Measurements from ENCODE around the gene DDIT3. TPM values are rescaled to one million over a fixed set of nuclear protein-coding genes. Genes with fewer than 3 reads are reported as not detected.

Gene DDIT3
- total and polyA plus RNA-seq, 2 donors (not counting 1 experiment from before 2014, with no cell fraction given): 35.6 to 159 TPM

GRCh38 chr12:57523706-57524614 lies 3.6 kb upstream of the DDIT3 start:
- peaks cover 27% of the 10 kb centered on the region for H4K20me1 ChIP-seq (ENCODE audit: control insufficient read depth, insufficient read depth, low read length, poor library complexity, severe bottlenecking)
- H2AFZ ChIP-seq (ENCODE audit: insufficient read depth, low read depth, low read length, poor library complexity, severe bottlenecking): no peak overlapping the region
- Mint-ChIP-seq H3K9me3 (ENCODE audit: insufficient read depth) (no peaks in the 10 kb centered on the region), H3K4me1 (peaks cover 50% of the 10 kb centered on the region), H3K4me3 (peak overlapping the region; percentile 92), H3K27ac (peak overlapping the region; percentile 95), H3K27me3 (no peaks in the 10 kb centered on the region)
- ChIA-PET POLR2A (interaction anchor here (0.6 to 2.4 kb wide), 9 partner anchors 8 to 1303 kb away, joined by 3 to 13 read pairs (median 3); partner anchors contain the start of genes DCTN2 and RNF41), CTCF (interaction anchor here (0.7 to 1.6 kb wide), 9 partner anchors 13 to 233 kb away, joined by 3 to 5 read pairs (median 3); partner anchors contain the start of gene GLI1)
- peaks cover 22% of the 10 kb centered on the region for H3K79me2 ChIP-seq (ENCODE audit: control insufficient read depth, insufficient read depth, low read length)
- peaks cover 2 to 34% of the 10 kb centered on the region in 2 experiments for H3K36me3 ChIP-seq (replicated peaks in 1 of 2; ENCODE audit: control extremely low read depth in 1 of 2, control insufficient read depth in 1 of 2, extremely low read depth in 1 of 2, insufficient read depth in 2 of 2, low read length in 1 of 2)
- DNase-seq: peak; percentile 49
- peak overlapping the region; percentile 87 for H3K9ac ChIP-seq (ENCODE audit: low read length)
- H3K4me3 ChIP-seq (ENCODE audit: control extremely low read depth in 1 of 5, extremely low read depth in 1 of 5, insufficient read depth in 1 of 5, low read depth in 2 of 5, low read length in 4 of 5): peak overlapping the region; percentile 72 to 89 (median 81)
- no peaks in the 10 kb centered on the region for H3K27me3 ChIP-seq (replicated peaks in 1 of 4; ENCODE audit: control extremely low read depth in 1 of 4, control insufficient read depth in 3 of 4, insufficient read depth in 4 of 4, low read length in 3 of 4)
- peak overlapping the region; percentile 96 for H3K4me2 ChIP-seq (replicated peaks; ENCODE audit: low read depth, low read length, poor library complexity, severe bottlenecking)
- intact Hi-C loops (cut with micrococcal nuclease): loop anchor here (2.0 to 10.0 kb wide), 8 partner anchors 45 to 1405 kb away; partner anchors contain the start of genes ARHGAP9, BAZ2A, CNPY2 and NAB2
- H3K4me1 ChIP-seq (ENCODE audit: control insufficient read depth in 2 of 2, insufficient read depth in 2 of 2, low read length in 2 of 2): peaks cover 35 to 43% of the 10 kb centered on the region in 2 donors
- TF ChIP-seq EZH2 (IDR thresholded peaks at IDR 0.05; ENCODE audit: borderline replicate concordance, insufficient read depth, low read depth, low read length, poor library complexity, severe bottlenecking): no peak
- TF ChIP-seq CTCF (IDR thresholded peaks at IDR 0.05): no peak
- WGBS (ENCODE audit: insufficient coverage): 81% methylated on average over 11 of the region's 14 CpGs
- peak overlapping the region; percentile 78 to 87 for H3K27ac ChIP-seq (ENCODE audit: low read length in 2 of 2)
- ATAC-seq (ENCODE audit: low read depth): no peak
- H3K9me3 ChIP-seq (ENCODE audit: control extremely low read depth in 1 of 3, control insufficient read depth in 2 of 3, insufficient read depth in 1 of 3, low read length in 2 of 3): no peaks in the 10 kb centered on the region

Data from B cell (primary cell).